Activated naive CD4-positive, alpha-beta T cell treated with anti-CD3 and anti-CD28 coated beads for 36 hours (primary cell): ENCODE data around the gene GBE1. TPM values are rescaled to one million over a fixed set of nuclear protein-coding genes. Genes with fewer than 3 reads are reported as not detected.
"Not testable (repeated sequence)": the region's sequence is repeated elsewhere in the genome, so short reads cannot be mapped to it uniquely, and the experiment has no call there.

Source experiments
- CTCF ChIA-PET: fragments of 350-600 bp; sonication (Branson Sonifier 250); formaldehyde crosslinking; loops from one replicate; lab custom pipeline; 2021; ENCODE audit warnings: antibody characterized with exemption; lab: Charles Lee
- DNase-seq: peaks from one replicate; pipeline ENCODE4 v3.0.0-alpha.2; 2020
- H3K27ac Mint-ChIP-seq: one replicate; pipeline ENCODE4 v1.8.0; 2021; ENCODE audit warnings: mild to moderate bottlenecking, mixed read lengths
- H3K27me3 Mint-ChIP-seq: one replicate; pipeline ENCODE4 v1.8.0; 2021; ENCODE audit warnings: low read depth, mixed read lengths
- H3K36me3 Mint-ChIP-seq: one replicate; pipeline ENCODE4 v1.8.0; 2021; ENCODE audit warnings: low read depth, mixed read lengths
- H3K4me1 Mint-ChIP-seq: one replicate; pipeline ENCODE4 v1.8.0; 2021; ENCODE audit warnings: low read depth, mixed read lengths
- H3K4me3 Mint-ChIP-seq: one replicate; pipeline ENCODE4 v1.8.0; 2021; ENCODE audit warnings: mild to moderate bottlenecking, moderate library complexity, mixed read lengths
- H3K9me3 Mint-ChIP-seq: one replicate; pipeline ENCODE4 v1.8.0; 2021; ENCODE audit warnings: mixed read lengths
- intact Hi-C: fragments of 100-400 bp; cut with micrococcal nuclease; formaldehyde crosslinking; loops from one replicate; pipeline ENCODE4 v1.15.1; 2023
- total RNA-seq, 2 experiments: library from RNA; stranded (reverse); gene quantifications; one replicate each; pipeline ENCODE4 v1.2.3, GENCODE V29; 2021

GBE1 gene
- total RNA-seq, 2 experiments from 2014 or later: 24.6 to 26.0 TPM

GRCh38 chr3:81496407-81497104, 264.9 kb downstream of the GBE1 start:
- H3K27me3 Mint-ChIP-seq: no peaks in the 10 kb centered on the region
- no peak overlapping the region for H3K4me3 Mint-ChIP-seq
- H3K4me1 Mint-ChIP-seq: no peaks in the 10 kb centered on the region
- CTCF ChIA-PET: no interaction called here
- no peak for DNase-seq
- intact Hi-C loops: no loop called here
- H3K36me3 Mint-ChIP-seq: no peaks in the 10 kb centered on the region
- no peaks in the 10 kb centered on the region for H3K9me3 Mint-ChIP-seq
- no peak overlapping the region for H3K27ac Mint-ChIP-seq

GRCh38 chr3:81492471-81492870, 269.0 kb downstream of the GBE1 start:
- H3K36me3 Mint-ChIP-seq, H3K4me3 Mint-ChIP-seq, DNase-seq, H3K4me1 Mint-ChIP-seq, intact Hi-C loops, H3K9me3 Mint-ChIP-seq, H3K27ac Mint-ChIP-seq, H3K27me3 Mint-ChIP-seq: not testable (repeated sequence)
- CTCF ChIA-PET: interaction anchor here (0.6 kb wide), 1 partner anchor 651 kb away, joined by 3 read pairs; no protein-coding TSS in a partner anchor

- DNase-seq: no peak
- Mint-ChIP-seq H3K4me3 (no peak overlapping the region), H3K36me3 (peaks cover 3% of the 10 kb centered on the region), H3K9me3 (no peaks in the 10 kb centered on the region), H3K27me3 (no peaks in the 10 kb centered on the region), H3K4me1 (no peaks in the 10 kb centered on the region), H3K27ac (no peak overlapping the region)
- CTCF ChIA-PET: interaction anchor here (0.6 to 2.5 kb wide), 3 partner anchors 13 to 651 kb away, joined by 3 to 12 read pairs (median 3); no protein-coding TSS in a partner anchor
- intact Hi-C loops: no loop called here
These were observed 269.4 kb downstream of the GBE1 start for GRCh38 chr3:81492040-81492439.

GRCh38 chr3:81490541-81491288, 270.7 kb downstream of the GBE1 start:
- no peak overlapping the region for H3K27ac Mint-ChIP-seq
- intact Hi-C loops: loop anchor here (1.0 kb wide), 2 partner anchors 420 to 643 kb away; no protein-coding TSS in a partner anchor
- CTCF ChIA-PET: interaction anchor here (0.6 to 2.5 kb wide), 9 partner anchors 9 to 643 kb away, joined by 3 to 12 read pairs (median 3); no protein-coding TSS in a partner anchor
- no peaks in the 10 kb centered on the region for H3K4me1 Mint-ChIP-seq
- H3K4me3 Mint-ChIP-seq: no peak overlapping the region
- no peaks in the 10 kb centered on the region for H3K9me3 Mint-ChIP-seq
- H3K27me3 Mint-ChIP-seq: no peaks in the 10 kb centered on the region
- peaks cover 3% of the 10 kb centered on the region for H3K36me3 Mint-ChIP-seq
- peak; percentile 89 for DNase-seq

GRCh38 chr3:81485444-81485865, 276.0 kb downstream of the GBE1 start:
- intact Hi-C loops: no loop called here
- H3K27ac Mint-ChIP-seq: no peak overlapping the region
- H3K4me3 Mint-ChIP-seq: no peak overlapping the region
- H3K27me3 Mint-ChIP-seq: no peaks in the 10 kb centered on the region
- H3K36me3 Mint-ChIP-seq: peaks cover 3% of the 10 kb centered on the region
- CTCF ChIA-PET: interaction anchor here (0.7 kb wide), 1 partner anchor 473 kb away, joined by 3 read pairs; no protein-coding TSS in a partner anchor
- peaks cover 7% of the 10 kb centered on the region for H3K9me3 Mint-ChIP-seq
- no peak for DNase-seq
- H3K4me1 Mint-ChIP-seq: no peaks in the 10 kb centered on the region

GRCh38 chr3:81484520-81484919, 276.9 kb downstream of the GBE1 start:
- intact Hi-C loops: no loop called here
- Mint-ChIP-seq H3K27ac (no peak overlapping the region), H3K27me3 (no peaks in the 10 kb centered on the region), H3K9me3 (peaks cover 7% of the 10 kb centered on the region), H3K36me3 (no peaks in the 10 kb centered on the region), H3K4me1 (no peaks in the 10 kb centered on the region), H3K4me3 (no peak overlapping the region)
- DNase-seq: no peak
- CTCF ChIA-PET: interaction anchor here (0.6 to 1.2 kb wide), 2 partner anchors 9 to 347 kb away, joined by 3 read pairs; no protein-coding TSS in a partner anchor

- no peak overlapping the region for H3K27ac Mint-ChIP-seq
- H3K4me3 Mint-ChIP-seq: no peak overlapping the region
- H3K4me1 Mint-ChIP-seq: no peaks in the 10 kb centered on the region
- peaks cover 7% of the 10 kb centered on the region for H3K9me3 Mint-ChIP-seq
- H3K36me3 Mint-ChIP-seq: no peaks in the 10 kb centered on the region
- CTCF ChIA-PET: no interaction called here
- no peaks in the 10 kb centered on the region for H3K27me3 Mint-ChIP-seq
- no peak for DNase-seq
- intact Hi-C loops: no loop called here
These were observed 278.4 kb downstream of the GBE1 start for GRCh38 chr3:81483046-81483445.

GRCh38 chr3:81477740-81478139, 283.7 kb downstream of the GBE1 start:
- DNase-seq: no peak
- Mint-ChIP-seq H3K27ac (no peak overlapping the region), H3K4me1 (no peaks in the 10 kb centered on the region), H3K36me3 (no peaks in the 10 kb centered on the region), H3K27me3 (peaks cover under 1% of the 10 kb centered on the region), H3K4me3 (no peak overlapping the region), H3K9me3 (no peaks in the 10 kb centered on the region)
- intact Hi-C loops: no loop called here
- CTCF ChIA-PET: no interaction called here

- Mint-ChIP-seq H3K4me3 (no peak overlapping the region), H3K9me3 (no peaks in the 10 kb centered on the region), H3K4me1 (no peaks in the 10 kb centered on the region), H3K36me3 (no peaks in the 10 kb centered on the region), H3K27me3 (peaks cover 3% of the 10 kb centered on the region), H3K27ac (no peak overlapping the region)
- DNase-seq: no peak
- CTCF ChIA-PET: no interaction called here
- intact Hi-C loops: no loop called here
These were observed 284.8 kb downstream of the GBE1 start for GRCh38 chr3:81476692-81477091.

- CTCF ChIA-PET: interaction anchor here (0.6 kb wide), 1 partner anchor 95 kb away, joined by 3 read pairs; no protein-coding TSS in a partner anchor
- intact Hi-C loops: no loop called here
- Mint-ChIP-seq H3K27me3 (peaks cover 3% of the 10 kb centered on the region), H3K4me1 (no peaks in the 10 kb centered on the region), H3K27ac (no peak overlapping the region), H3K36me3 (no peaks in the 10 kb centered on the region), H3K4me3 (no peak overlapping the region), H3K9me3 (no peaks in the 10 kb centered on the region)
- no peak for DNase-seq
These were observed 288.7 kb downstream of the GBE1 start for GRCh38 chr3:81472600-81473362.

- no peak for DNase-seq
- Mint-ChIP-seq H3K27ac (no peak overlapping the region), H3K27me3 (peaks cover 3% of the 10 kb centered on the region), H3K4me1 (no peaks in the 10 kb centered on the region), H3K9me3 (no peaks in the 10 kb centered on the region), H3K4me3 (no peak overlapping the region), H3K36me3 (no peaks in the 10 kb centered on the region)
- CTCF ChIA-PET: no interaction called here
- intact Hi-C loops: no loop called here
These were observed 290.7 kb downstream of the GBE1 start for GRCh38 chr3:81470524-81471278.
